Type B pancreatic cell (in vitro differentiated cells): ENCODE results near the gene SAMD15. TPM values are rescaled to one million over a fixed set of nuclear protein-coding genes. Genes with fewer than 3 reads are reported as not detected.

Experiments
- DNase-seq: peaks from one replicate; pipeline ENCODE4 v3.0.0; 2021; ENCODE audit warnings: mixed read lengths; ENCODE audit not compliant: unreplicated experiment; ENCODE audit errors: extremely low spot score
- H3K27ac Mint-ChIP-seq: 2 replicates; pipeline ENCODE4 v1.8.0; 2021; ENCODE audit warnings: mild to moderate bottlenecking, mixed read lengths
- H3K27me3 Mint-ChIP-seq: 2 replicates; pipeline ENCODE4 v1.8.0; 2021; ENCODE audit warnings: mixed read lengths
- H3K36me3 Mint-ChIP-seq: 2 replicates; pipeline ENCODE4 v1.8.0; 2021; ENCODE audit warnings: mixed read lengths
- H3K4me1 Mint-ChIP-seq: one replicate; pipeline ENCODE4 v1.8.0; 2021; ENCODE audit warnings: mixed read lengths; ENCODE audit not compliant: unreplicated experiment
- H3K4me3 Mint-ChIP-seq: 2 replicates; pipeline ENCODE4 v1.8.0; 2021; ENCODE audit warnings: mild to moderate bottlenecking, mixed read lengths
- H3K9me3 Mint-ChIP-seq: 2 replicates; pipeline ENCODE4 v1.8.0; 2021; ENCODE audit warnings: mixed read lengths
- total RNA-seq: library from RNA; stranded (reverse); gene quantifications from 2 replicates; pipeline ENCODE4 v1.2.1, GENCODE V29; 2021; ENCODE audit warnings: low replicate concordance
- TF ChIP-seq, protein P1 (sequence below): fragments of 200-600 bp; sonication (generic); conservative IDR thresholded peaks from 2 replicates; pipeline ENCODE4 v1.5.0; 2021; ENCODE audit warnings: antibody characterized with exemption, mild to moderate bottlenecking

Gene SAMD15
- total RNA-seq, 1 donor from 2014 or later: 9.7 TPM

DNA sequence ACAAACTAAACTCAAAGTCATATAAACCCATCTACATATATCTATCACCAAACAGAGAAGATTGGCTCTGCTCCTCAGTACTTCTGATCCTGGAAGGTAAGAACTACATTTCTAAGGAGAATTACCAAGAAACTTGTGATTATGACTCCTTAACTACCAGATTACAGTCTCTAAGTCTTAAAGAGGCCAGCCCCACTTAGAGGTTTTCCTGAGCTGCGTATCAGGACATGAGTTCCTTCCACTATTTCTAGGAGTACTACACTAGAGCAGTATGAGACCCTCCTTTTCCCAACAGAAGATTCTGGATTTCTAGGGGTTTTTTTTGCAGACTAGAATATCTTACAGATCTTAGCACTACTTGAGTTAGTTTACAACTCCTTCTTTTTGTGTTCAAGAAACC lies 46.2 kb downstream of the SAMD15 start, which contains the start of gene NOXRED1:
NOXRED1 (minus strand) TSS at position 101 of the 400 bp plus-strand sequence. CDS start 634 bp downstream, outside the sequence.
- Mint-ChIP-seq H3K4me1 (no peaks in the 10 kb centered on the region), H3K9me3 (peaks cover 6% of the 10 kb centered on the region), H3K36me3 (peaks cover 50% of the 10 kb centered on the region), H3K27ac (no peak within 1 kb of the TSS), H3K27me3 (no peaks in the 10 kb centered on the region), H3K4me3 (no peak within 1 kb of the TSS)
- no peak for DNase-seq
- TF ChIP-seq, protein P1, sequence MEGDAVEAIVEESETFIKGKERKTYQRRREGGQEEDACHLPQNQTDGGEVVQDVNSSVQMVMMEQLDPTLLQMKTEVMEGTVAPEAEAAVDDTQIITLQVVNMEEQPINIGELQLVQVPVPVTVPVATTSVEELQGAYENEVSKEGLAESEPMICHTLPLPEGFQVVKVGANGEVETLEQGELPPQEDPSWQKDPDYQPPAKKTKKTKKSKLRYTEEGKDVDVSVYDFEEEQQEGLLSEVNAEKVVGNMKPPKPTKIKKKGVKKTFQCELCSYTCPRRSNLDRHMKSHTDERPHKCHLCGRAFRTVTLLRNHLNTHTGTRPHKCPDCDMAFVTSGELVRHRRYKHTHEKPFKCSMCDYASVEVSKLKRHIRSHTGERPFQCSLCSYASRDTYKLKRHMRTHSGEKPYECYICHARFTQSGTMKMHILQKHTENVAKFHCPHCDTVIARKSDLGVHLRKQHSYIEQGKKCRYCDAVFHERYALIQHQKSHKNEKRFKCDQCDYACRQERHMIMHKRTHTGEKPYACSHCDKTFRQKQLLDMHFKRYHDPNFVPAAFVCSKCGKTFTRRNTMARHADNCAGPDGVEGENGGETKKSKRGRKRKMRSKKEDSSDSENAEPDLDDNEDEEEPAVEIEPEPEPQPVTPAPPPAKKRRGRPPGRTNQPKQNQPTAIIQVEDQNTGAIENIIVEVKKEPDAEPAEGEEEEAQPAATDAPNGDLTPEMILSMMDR: no peak

DNA sequence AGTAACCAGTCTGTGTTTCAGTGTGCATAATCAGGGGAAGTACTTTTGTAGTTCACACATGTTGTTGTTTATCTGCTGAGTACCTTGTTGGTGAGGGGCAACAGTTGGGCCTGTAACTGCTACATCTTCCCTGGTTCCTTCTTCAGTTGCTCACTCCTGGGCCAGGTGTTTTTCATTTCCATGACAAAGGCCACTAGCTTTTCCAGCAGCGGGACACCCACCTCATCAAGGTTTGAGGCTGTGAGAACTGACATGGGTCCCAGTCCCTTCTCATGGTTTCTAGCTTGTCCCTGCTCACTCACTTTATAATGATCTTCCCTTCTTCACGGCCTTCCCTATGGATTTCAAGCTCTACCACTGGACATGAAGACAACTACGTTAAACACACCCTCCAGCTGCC lies 47.7 kb downstream of the SAMD15 start:
- Mint-ChIP-seq H3K4me3 (no peak overlapping the region), H3K36me3 (peaks cover 62% of the 10 kb centered on the region)
- TF ChIP-seq, protein P1: no peak

DNA sequence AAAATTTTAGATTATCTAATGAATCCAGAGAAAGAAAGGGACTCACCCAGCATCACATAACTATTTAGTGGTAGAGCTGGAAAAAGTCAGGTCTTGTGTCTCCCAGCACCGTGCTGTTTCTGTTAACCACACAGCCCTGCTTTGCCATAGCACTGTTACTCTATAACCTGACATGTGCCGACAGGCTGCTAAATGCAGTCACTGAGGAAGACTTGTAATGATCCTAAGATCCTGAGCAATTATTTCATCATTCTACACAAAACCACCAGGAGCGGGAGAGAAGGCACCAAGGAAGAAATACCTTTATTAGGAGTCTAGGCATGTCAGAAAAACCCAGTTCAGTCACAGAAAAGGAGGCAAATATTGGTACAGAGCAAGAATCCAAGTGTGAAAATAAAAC lies 49.2 kb downstream of the SAMD15 start:
- H3K36me3 Mint-ChIP-seq: peaks cover 64% of the 10 kb centered on the region
- H3K9me3 Mint-ChIP-seq: no peaks in the 10 kb centered on the region
- H3K27me3 Mint-ChIP-seq: no peaks in the 10 kb centered on the region
- H3K4me3 Mint-ChIP-seq: no peak overlapping the region
- no peaks in the 10 kb centered on the region for H3K4me1 Mint-ChIP-seq
- no peak overlapping the region for H3K27ac Mint-ChIP-seq
- TF ChIP-seq, protein P1: no peak
- no peak for DNase-seq

More for the DNA sequence above, 47.7 kb downstream of the SAMD15 start:
- Mint-ChIP-seq H3K27me3 (no peaks in the 10 kb centered on the region), H3K9me3 (peaks cover 3% of the 10 kb centered on the region), H3K4me1 (no peaks in the 10 kb centered on the region), H3K27ac (no peak overlapping the region)
- no peak for DNase-seq

DNA sequence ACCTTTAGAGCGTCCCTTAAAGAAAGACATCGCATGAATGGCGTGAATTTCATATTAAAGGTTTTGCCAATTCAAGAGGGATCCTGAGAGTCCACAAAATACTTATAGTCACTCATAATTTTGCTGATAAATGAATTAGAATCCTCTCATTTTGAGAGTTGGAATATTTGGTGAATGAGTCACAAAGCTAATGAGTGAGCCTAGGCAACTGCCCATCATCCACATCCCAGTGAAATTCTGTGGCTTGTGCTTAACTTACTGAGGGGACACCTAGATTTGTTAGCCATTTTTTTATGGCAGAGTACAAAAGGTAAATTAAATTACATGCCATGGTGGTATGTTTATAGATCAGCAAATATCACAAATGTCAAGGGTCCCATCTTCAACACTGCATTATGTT lies 58.9 kb downstream of the SAMD15 start:
- TF ChIP-seq, protein P1: no peak

DNA sequence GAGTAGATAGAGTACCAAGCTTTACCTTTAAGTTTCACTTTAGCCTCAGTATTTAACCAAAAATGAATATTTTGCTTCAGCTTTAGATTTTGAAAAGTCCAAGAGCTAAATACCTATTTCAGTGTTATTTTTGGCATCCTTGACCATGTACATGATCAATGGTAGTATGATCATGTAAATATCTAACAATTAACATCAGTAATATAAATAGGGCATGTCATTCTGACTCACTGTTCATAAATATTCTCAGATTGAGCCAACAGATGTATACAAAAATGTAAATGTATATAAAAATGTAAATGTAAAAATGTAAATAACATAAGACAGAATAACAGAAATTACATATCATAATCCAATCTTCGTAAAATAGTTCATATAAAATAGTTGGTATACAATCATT lies 61.4 kb downstream of the SAMD15 start:
- no peak for DNase-seq
- Mint-ChIP-seq H3K4me1 (no peaks in the 10 kb centered on the region), H3K27ac (no peak overlapping the region), H3K9me3 (no peaks in the 10 kb centered on the region), H3K27me3 (no peaks in the 10 kb centered on the region), H3K36me3 (peaks cover 38% of the 10 kb centered on the region), H3K4me3 (no peak overlapping the region)
- TF ChIP-seq, protein P1: no peak

More for the DNA sequence above, 58.9 kb downstream of the SAMD15 start:
- H3K27me3 Mint-ChIP-seq: no peaks in the 10 kb centered on the region
- DNase-seq: no peak
- peaks cover 30% of the 10 kb centered on the region for H3K36me3 Mint-ChIP-seq
- H3K4me1 Mint-ChIP-seq: no peaks in the 10 kb centered on the region
- no peak overlapping the region for H3K27ac Mint-ChIP-seq
- no peaks in the 10 kb centered on the region for H3K9me3 Mint-ChIP-seq
- no peak overlapping the region for H3K4me3 Mint-ChIP-seq

DNA sequence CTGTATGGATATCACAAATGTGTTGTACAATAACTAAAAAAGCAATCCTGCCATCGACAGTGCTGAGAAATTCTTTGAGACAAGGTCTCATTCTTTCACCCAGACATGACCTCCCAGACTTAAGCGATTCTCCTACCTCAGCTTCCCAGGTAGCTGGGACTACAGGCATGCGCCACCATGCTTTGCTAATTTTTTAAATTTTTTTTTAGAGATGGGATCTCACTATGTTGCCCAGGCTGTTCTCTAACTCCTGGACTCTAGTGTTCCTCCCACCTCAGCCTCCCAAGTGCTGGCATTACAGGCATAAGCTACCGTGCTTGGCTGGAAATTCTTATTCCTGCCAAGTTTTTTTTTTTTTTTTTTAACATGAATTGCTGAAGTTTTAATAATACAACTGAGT lies 62.7 kb downstream of the SAMD15 start:
- Mint-ChIP-seq H3K4me3 (no peak overlapping the region), H3K9me3 (no peaks in the 10 kb centered on the region), H3K4me1 (no peaks in the 10 kb centered on the region), H3K27me3 (no peaks in the 10 kb centered on the region), H3K36me3 (peaks cover 34% of the 10 kb centered on the region), H3K27ac (no peak overlapping the region)
- TF ChIP-seq, protein P1: no peak
- no peak for DNase-seq
